ENCODE measurements around the gene USP32. TPM values are rescaled to one million over a fixed set of nuclear protein-coding genes. Genes with fewer than 3 reads are reported as not detected.

The USP32 gene
- total and polyA plus RNA-seq, 4 donors, result 46.6 to 103 (median 52.1) TPM

DNA sequence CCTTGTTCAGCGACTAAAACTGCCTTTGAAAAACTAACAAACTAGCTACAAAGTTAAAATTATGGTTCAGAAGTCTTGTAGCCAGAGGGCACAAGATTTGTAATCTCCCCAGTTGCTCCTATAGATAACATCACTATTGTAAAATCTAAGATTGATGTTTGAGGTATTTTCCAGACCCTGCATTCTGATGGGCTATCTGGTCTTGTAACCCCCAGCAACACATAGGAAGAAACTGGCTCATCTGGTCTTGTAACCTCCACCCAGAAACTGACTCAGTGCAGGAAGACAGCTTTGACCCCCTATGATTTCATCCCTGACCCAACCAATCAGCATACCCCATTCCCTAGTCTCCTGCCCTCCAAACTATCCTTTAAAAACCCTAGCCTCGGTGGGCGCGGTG, 18.1 kb upstream of the USP32 start:
- no peaks in the 10 kb centered on the region for H3K27me3 ChIP-seq (ENCODE audit: control insufficient read depth, insufficient read depth, low read length)
- no peaks in the 10 kb centered on the region for H3K36me3 ChIP-seq (ENCODE audit: control insufficient read depth, insufficient read depth, low read length)
- WGBS (ENCODE audit: insufficient coverage), result 100% methylated on average over 3 of the region's 4 CpGs
- DNase-seq (ENCODE audit: low read depth in 4 of 6, low spot score in 6 of 6), result no peak
- no peaks in the 10 kb centered on the region for H3K9me3 ChIP-seq (ENCODE audit: control insufficient read depth, insufficient read depth, low read length)
- no peak overlapping the region for H3K27ac ChIP-seq (ENCODE audit: low read depth, low read length)
- no peak overlapping the region for H3K4me3 ChIP-seq (ENCODE audit: low read depth, low read length)
- H3K4me1 ChIP-seq (ENCODE audit: control insufficient read depth, insufficient read depth, low read length), result no peaks in the 10 kb centered on the region

GRCh38 chr17:60406887-60407286, 15.0 kb upstream of the USP32 start:
- DNase-seq (ENCODE audit: low read depth in 4 of 6, low spot score in 6 of 6), result no peak
- WGBS (ENCODE audit: insufficient coverage), result 81% methylated on average over 3 of the region's 3 CpGs
- Histone ChIP-seq H3K4me3 (ENCODE audit: low read depth, low read length) (no peak overlapping the region), H3K4me1 (ENCODE audit: control insufficient read depth, insufficient read depth, low read length) (no peaks in the 10 kb centered on the region), H3K27ac (ENCODE audit: low read depth, low read length) (no peak overlapping the region), H3K27me3 (ENCODE audit: control insufficient read depth, insufficient read depth, low read length) (no peaks in the 10 kb centered on the region), H3K36me3 (ENCODE audit: control insufficient read depth, insufficient read depth, low read length) (no peaks in the 10 kb centered on the region), H3K9me3 (ENCODE audit: control insufficient read depth, insufficient read depth, low read length) (no peaks in the 10 kb centered on the region)

DNA sequence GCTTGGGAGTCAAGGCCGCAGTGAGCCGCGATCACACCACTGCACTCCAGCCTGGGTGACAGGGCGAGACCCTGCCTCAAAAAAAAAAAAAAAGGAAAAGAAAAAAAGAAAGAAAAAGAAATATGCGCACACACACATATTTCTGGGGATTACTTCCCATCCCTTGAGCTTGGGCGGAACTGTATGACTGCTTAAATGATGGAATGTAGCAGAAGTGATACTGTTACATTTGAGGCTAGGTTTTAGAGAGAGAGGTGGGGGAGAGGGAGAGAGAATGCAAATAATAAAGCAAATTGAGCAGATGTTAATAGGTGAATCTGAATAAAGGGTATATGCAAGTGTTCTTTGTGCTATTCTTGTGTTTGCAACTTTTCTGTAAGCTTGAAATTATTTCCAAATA, 12.0 kb upstream of the USP32 start:
- DNase-seq (ENCODE audit: low read depth in 4 of 6, low spot score in 6 of 6), result no peak
- 90% methylated on average over 1 of the region's 6 CpGs for WGBS (ENCODE audit: insufficient coverage)
- no peaks in the 10 kb centered on the region for H3K4me1 ChIP-seq (ENCODE audit: control insufficient read depth, insufficient read depth, low read length)

DNA sequence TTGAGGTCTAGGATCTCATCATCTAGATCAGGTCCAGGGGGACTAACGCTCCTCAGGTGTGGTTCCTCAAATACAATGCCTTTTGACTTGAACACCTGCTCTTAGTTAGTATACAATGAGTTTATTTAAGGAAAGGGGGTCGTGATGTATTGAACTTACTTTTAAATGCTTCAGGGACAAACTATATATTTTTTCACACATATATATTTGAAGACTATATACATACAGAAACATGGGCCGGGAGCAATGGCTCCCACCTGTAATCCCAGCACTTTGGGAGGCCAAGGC, 11.5 kb upstream of the USP32 start:
- no peak for DNase-seq (ENCODE audit: low read depth in 4 of 6, low spot score in 6 of 6)
- no peak overlapping the region for H3K4me3 ChIP-seq (ENCODE audit: low read depth, low read length)
- no peak overlapping the region for H3K27ac ChIP-seq (ENCODE audit: low read depth, low read length)
- H3K9me3 ChIP-seq (ENCODE audit: control insufficient read depth, insufficient read depth, low read length), result no peaks in the 10 kb centered on the region
- 100% methylated on average over 1 of the region's 3 CpGs for WGBS (ENCODE audit: insufficient coverage)
- H3K27me3 ChIP-seq (ENCODE audit: control insufficient read depth, insufficient read depth, low read length), result no peaks in the 10 kb centered on the region
- H3K36me3 ChIP-seq (ENCODE audit: control insufficient read depth, insufficient read depth, low read length), result no peaks in the 10 kb centered on the region
- no peaks in the 10 kb centered on the region for H3K4me1 ChIP-seq (ENCODE audit: control insufficient read depth, insufficient read depth, low read length)

More for the DNA sequence above, 12.0 kb upstream of the USP32 start:
- no peaks in the 10 kb centered on the region for H3K36me3 ChIP-seq (ENCODE audit: control insufficient read depth, insufficient read depth, low read length)
- no peak overlapping the region for H3K27ac ChIP-seq (ENCODE audit: low read depth, low read length)
- H3K4me3 ChIP-seq (ENCODE audit: low read depth, low read length), result no peak overlapping the region
- H3K27me3 ChIP-seq (ENCODE audit: control insufficient read depth, insufficient read depth, low read length), result no peaks in the 10 kb centered on the region
- no peaks in the 10 kb centered on the region for H3K9me3 ChIP-seq (ENCODE audit: control insufficient read depth, insufficient read depth, low read length)

- no peak overlapping the region for H3K27ac ChIP-seq (ENCODE audit: low read depth, low read length)
- no peaks in the 10 kb centered on the region for H3K4me1 ChIP-seq (ENCODE audit: control insufficient read depth, insufficient read depth, low read length)
- no peaks in the 10 kb centered on the region for H3K36me3 ChIP-seq (ENCODE audit: control insufficient read depth, insufficient read depth, low read length)
- no peak overlapping the region for H3K4me3 ChIP-seq (ENCODE audit: low read depth, low read length)
- no peak for DNase-seq (ENCODE audit: low read depth in 4 of 6, low spot score in 6 of 6)
- H3K9me3 ChIP-seq (ENCODE audit: control insufficient read depth, insufficient read depth, low read length), result no peaks in the 10 kb centered on the region
- H3K27me3 ChIP-seq (ENCODE audit: control insufficient read depth, insufficient read depth, low read length), result no peaks in the 10 kb centered on the region
Observed at GRCh38 chr17:60401819-60402218, 9.9 kb upstream of the USP32 start.

DNA sequence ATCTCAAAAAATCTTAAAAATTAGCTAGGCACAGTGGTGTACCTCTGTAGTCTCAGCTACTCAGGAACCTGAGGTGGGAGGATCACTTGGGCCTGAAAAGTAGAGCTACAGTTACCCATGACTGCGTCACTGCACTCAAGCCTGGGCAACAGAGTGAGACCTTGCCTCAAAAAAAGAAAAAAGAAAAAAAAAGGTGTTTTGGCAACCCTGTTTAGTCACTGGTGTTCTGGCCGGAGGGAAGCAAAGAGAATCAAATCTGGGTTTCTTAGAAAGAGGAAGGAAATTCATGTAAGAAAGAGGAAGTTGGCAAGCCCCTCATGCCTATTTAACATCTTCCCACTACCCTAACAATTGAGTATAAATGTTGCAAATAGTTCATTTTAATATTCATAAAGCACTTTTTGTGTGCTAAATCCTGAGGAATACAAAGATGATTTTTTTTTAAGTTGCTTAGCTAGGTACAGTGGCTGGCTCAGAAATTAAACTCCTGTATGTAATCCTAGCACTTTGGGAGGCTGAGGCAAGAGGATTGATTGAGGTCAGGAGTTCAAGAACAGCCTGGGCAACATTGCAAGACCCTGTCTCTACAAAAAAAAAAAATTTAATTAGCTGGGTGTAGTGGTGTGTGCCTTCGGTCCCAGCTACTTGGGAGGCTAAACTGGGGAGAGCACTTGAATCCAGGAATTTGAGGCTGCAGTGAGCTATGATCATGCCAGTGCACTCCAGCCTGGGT, 6.5 kb upstream of the USP32 start:
- DNase-seq (ENCODE audit: low read depth in 4 of 6, low spot score in 6 of 6), result no peak
- Histone ChIP-seq H3K36me3 (ENCODE audit: control insufficient read depth, insufficient read depth, low read length) (no peaks in the 10 kb centered on the region), H3K4me3 (ENCODE audit: low read depth, low read length) (no peak overlapping the region), H3K4me1 (ENCODE audit: control insufficient read depth, insufficient read depth, low read length) (no peaks in the 10 kb centered on the region), H3K27me3 (ENCODE audit: control insufficient read depth, insufficient read depth, low read length) (no peaks in the 10 kb centered on the region), H3K27ac (ENCODE audit: low read depth, low read length) (no peak overlapping the region), H3K9me3 (ENCODE audit: control insufficient read depth, insufficient read depth, low read length) (no peaks in the 10 kb centered on the region)
- 92% methylated on average over 1 of the region's 3 CpGs for WGBS (ENCODE audit: insufficient coverage)

DNA sequence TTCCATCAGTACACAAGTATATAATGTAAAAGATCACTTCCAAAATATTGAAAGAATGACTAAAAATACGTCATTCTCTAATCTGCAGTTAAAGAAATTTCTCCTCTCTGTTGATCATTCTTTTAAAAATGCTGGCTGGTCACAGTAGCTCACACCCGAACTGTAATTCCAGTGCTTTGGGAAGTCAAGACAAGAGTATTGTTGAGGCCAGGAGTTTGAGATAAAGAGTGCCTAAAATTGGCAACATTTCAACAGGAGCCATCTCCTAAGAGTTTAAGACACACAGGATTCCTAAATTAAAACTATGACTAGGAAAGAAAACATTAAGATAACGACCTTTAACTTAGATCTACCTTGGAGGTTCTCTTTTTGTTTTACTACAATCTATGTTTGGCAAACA, 4.5 kb upstream of the USP32 start:
- Histone ChIP-seq H3K4me1 (ENCODE audit: control insufficient read depth, insufficient read depth, low read length) (no peaks in the 10 kb centered on the region), H3K9me3 (ENCODE audit: control insufficient read depth, insufficient read depth, low read length) (no peaks in the 10 kb centered on the region), H3K27me3 (ENCODE audit: control insufficient read depth, insufficient read depth, low read length) (no peaks in the 10 kb centered on the region), H3K36me3 (ENCODE audit: control insufficient read depth, insufficient read depth, low read length) (no peaks in the 10 kb centered on the region), H3K4me3 (ENCODE audit: low read depth, low read length) (no peak overlapping the region), H3K27ac (ENCODE audit: low read depth, low read length) (no peak overlapping the region)
- DNase-seq (ENCODE audit: low read depth in 4 of 6, low spot score in 6 of 6), result no peak
- no CpG with 5 or more reads among the region's 3 CpGs for WGBS (ENCODE audit: insufficient coverage)

DNA sequence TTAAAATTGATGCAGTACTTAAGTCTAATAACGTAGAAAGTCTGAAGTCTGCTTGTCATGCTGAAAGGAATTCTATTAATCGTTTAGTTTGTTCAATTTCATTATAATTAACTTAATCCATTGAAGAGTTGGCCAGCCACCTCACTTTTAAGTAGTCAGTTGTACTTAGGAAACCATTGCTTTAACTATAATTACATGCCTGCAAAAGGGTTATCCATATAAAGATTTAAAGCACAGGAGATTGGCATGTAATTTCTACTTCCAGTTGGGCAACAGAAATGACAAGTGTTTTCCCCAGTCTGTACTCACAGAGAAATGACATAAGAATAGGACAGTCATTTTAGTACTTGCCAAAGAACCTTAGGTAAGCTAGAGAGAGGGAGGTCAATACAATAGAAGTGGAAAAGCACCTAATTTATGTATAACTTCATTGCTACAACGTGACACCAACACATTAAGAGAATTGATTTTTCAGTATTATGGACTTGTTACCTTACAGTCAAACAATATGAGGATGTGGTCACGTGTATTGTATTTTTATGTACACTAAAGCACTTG, 3.7 kb upstream of the USP32 start:
- Histone ChIP-seq H3K27ac (ENCODE audit: low read depth, low read length) (no peak overlapping the region), H3K36me3 (ENCODE audit: control insufficient read depth, insufficient read depth, low read length) (no peaks in the 10 kb centered on the region), H3K4me1 (ENCODE audit: control insufficient read depth, insufficient read depth, low read length) (no peaks in the 10 kb centered on the region), H3K4me3 (ENCODE audit: low read depth, low read length) (no peak overlapping the region), H3K27me3 (ENCODE audit: control insufficient read depth, insufficient read depth, low read length) (no peaks in the 10 kb centered on the region), H3K9me3 (ENCODE audit: control insufficient read depth, insufficient read depth, low read length) (no peaks in the 10 kb centered on the region)
- no CpG with 5 or more reads among the region's 4 CpGs for WGBS (ENCODE audit: insufficient coverage)
- DNase-seq (ENCODE audit: low read depth in 4 of 6, low spot score in 6 of 6), result no peak

DNA sequence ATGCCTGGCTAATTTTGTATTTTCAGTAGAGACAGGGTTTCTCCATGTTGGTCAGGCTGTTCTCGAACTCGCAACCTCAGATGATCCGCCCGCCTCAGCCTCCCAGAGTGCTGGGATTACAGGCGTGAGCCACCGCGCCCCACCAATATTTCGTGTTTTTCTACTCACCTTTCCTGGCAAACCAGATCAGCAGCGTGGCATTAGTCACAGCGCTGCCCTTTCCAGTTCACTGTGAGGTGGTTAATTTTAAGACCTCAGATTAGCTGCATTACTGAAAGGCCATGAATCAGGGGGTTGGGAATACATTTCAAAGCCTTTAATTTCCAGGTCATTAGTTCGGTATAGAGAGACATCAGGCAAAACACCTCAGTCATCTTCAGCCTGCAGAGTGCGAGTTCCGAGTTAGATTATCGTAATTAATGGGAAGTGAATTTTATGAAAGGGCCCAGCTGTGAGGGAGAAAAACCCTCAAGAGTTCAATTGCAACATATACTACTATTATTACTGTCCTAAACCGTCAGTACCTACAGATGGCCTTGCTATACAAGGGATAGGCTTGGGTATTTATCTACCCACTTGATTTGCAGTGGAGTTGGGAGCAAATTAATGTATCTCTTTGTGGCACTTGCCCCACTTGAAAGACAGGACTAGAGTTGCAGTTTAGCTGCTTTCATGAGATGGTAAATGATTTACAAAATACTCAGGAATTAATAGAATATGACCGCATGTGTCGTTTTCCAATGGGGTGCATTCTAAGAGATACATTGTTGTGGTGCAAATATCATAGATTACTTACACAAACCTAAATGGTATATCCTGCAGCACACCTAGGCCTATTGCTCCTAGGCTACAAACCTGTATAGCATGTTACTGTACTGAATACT, 2.1 kb upstream of the USP32 start:
- 100% methylated on average over 4 of the region's 17 CpGs for WGBS (ENCODE audit: insufficient coverage)
- H3K27ac ChIP-seq (ENCODE audit: low read depth, low read length), result no peak overlapping the region
- peaks cover 13% of the 10 kb centered on the region for H3K4me1 ChIP-seq (ENCODE audit: control insufficient read depth, insufficient read depth, low read length)
- no peaks in the 10 kb centered on the region for H3K27me3 ChIP-seq (ENCODE audit: control insufficient read depth, insufficient read depth, low read length)
- no peaks in the 10 kb centered on the region for H3K36me3 ChIP-seq (ENCODE audit: control insufficient read depth, insufficient read depth, low read length)
- no peak for DNase-seq (ENCODE audit: low read depth in 4 of 6, low spot score in 6 of 6)
- H3K4me3 ChIP-seq (ENCODE audit: low read depth, low read length), result no peak overlapping the region
- no peaks in the 10 kb centered on the region for H3K9me3 ChIP-seq (ENCODE audit: control insufficient read depth, insufficient read depth, low read length)
